HEK293 (cell line): ENCODE measurements around the gene GLI1.

Source experiments
- CTCF ChIP-seq: fragments of 450-650 bp; formaldehyde crosslinking; IDR thresholded peaks from 2 replicates; pipeline ENCODE4 v1.5.1; 2016; ENCODE audit warnings: missing biosample characterization, missing genetic modification characterization
- SP2 ChIP-seq: fragments of 450-650 bp; formaldehyde crosslinking; IDR thresholded peaks from 2 replicates; pipeline ENCODE4 v1.5.1; 2016; ENCODE audit warnings: missing biosample characterization, missing genetic modification characterization
- ZFHX2 ChIP-seq: fragments of 450-650 bp; formaldehyde crosslinking; conservative IDR thresholded peaks from 2 replicates; pipeline ENCODE4 v1.5.1; 2016; ENCODE audit warnings: missing biosample characterization, missing genetic modification characterization
- ZNF133 ChIP-seq: fragments of 450-650 bp; formaldehyde crosslinking; IDR thresholded peaks from 2 replicates; pipeline ENCODE4 v1.5.1; 2016; ENCODE audit warnings: missing biosample characterization, missing genetic modification characterization
- ZNF24 ChIP-seq: fragments of 450-650 bp; formaldehyde crosslinking; IDR thresholded peaks from 2 replicates; pipeline ENCODE4 v1.5.1; 2016; ENCODE audit warnings: missing biosample characterization, missing genetic modification characterization
- ZNF280D ChIP-seq: fragments of 450-650 bp; formaldehyde crosslinking; IDR thresholded peaks from 2 replicates; pipeline ENCODE4 v1.5.1; 2016; ENCODE audit warnings: missing biosample characterization, missing genetic modification characterization
- ZNF510 ChIP-seq: fragments of 450-650 bp; formaldehyde crosslinking; IDR thresholded peaks from 2 replicates; pipeline ENCODE4 v1.5.1; 2018; ENCODE audit warnings: mild to moderate bottlenecking, missing genetic modification characterization, missing biosample characterization; ENCODE audit not compliant: insufficient replicate concordance
- ZNF704 ChIP-seq: fragments of 450-650 bp; formaldehyde crosslinking; IDR thresholded peaks from 2 replicates; pipeline ENCODE4 v1.5.1; 2016; ENCODE audit warnings: missing biosample characterization, missing genetic modification characterization

- no peak for TF ChIP-seq ZNF704 (tag by site-specific recombination)
- TF ChIP-seq CTCF: no peak
- no peak for TF ChIP-seq ZNF280D (tag by site-specific recombination)
- no peak for TF ChIP-seq SP2 (tag by site-specific recombination)
- no peak for TF ChIP-seq ZNF24 (tag by site-specific recombination)
- no peak for TF ChIP-seq ZNF133 (tag by site-specific recombination)
- TF ChIP-seq ZNF510: no peak
- no peak for TF ChIP-seq ZFHX2
Observed at GRCh38 chr12:57467212-57467874, 7.8 kb downstream of the GLI1 start.
